ENCODE measurements around the gene TRPM8. TPM values are rescaled to one million over a fixed set of nuclear protein-coding genes. Genes with fewer than 3 reads are reported as not detected.

TRPM8 gene
- total RNA-seq, 1 donor from 2014 or later = not detected

DNA sequence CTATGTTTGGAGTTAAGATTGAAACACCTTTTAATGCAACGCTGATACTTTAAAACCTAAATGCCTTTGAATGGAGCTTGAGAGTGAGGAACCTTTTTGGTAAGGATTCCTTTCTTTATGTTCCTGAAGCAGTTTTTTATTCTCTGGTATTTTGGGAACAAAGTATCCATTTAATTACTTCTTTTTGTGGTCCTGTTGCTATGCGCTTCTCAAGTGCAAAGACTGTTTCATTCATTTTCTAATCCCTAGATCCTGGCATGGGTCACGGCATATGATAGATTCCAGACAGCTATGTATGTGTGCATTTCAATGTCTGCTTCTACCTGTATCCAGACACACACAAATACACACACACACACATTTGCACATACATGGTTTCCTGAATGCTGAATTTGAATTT is 28.0 kb downstream of the TRPM8 start:
- no peak overlapping the region for H3K27ac ChIP-seq (replicated peaks)
- H3K36me3 ChIP-seq = no peaks in the 10 kb centered on the region
- H3K4me3 ChIP-seq = no peak overlapping the region
- TF ChIP-seq, protein P1, sequence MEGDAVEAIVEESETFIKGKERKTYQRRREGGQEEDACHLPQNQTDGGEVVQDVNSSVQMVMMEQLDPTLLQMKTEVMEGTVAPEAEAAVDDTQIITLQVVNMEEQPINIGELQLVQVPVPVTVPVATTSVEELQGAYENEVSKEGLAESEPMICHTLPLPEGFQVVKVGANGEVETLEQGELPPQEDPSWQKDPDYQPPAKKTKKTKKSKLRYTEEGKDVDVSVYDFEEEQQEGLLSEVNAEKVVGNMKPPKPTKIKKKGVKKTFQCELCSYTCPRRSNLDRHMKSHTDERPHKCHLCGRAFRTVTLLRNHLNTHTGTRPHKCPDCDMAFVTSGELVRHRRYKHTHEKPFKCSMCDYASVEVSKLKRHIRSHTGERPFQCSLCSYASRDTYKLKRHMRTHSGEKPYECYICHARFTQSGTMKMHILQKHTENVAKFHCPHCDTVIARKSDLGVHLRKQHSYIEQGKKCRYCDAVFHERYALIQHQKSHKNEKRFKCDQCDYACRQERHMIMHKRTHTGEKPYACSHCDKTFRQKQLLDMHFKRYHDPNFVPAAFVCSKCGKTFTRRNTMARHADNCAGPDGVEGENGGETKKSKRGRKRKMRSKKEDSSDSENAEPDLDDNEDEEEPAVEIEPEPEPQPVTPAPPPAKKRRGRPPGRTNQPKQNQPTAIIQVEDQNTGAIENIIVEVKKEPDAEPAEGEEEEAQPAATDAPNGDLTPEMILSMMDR (IDR thresholded peaks at IDR 0.05; ENCODE audit: borderline replicate concordance) = no peak
- no peak for DNase-seq
- no peaks in the 10 kb centered on the region for H3K4me1 ChIP-seq
- peaks cover 20% of the 10 kb centered on the region for H3K9me3 ChIP-seq (replicated peaks)
- intact Hi-C loops (cut with micrococcal nuclease) = no loop called here
- peaks cover 58% of the 10 kb centered on the region for H3K27me3 ChIP-seq (ENCODE audit: low read depth)

DNA sequence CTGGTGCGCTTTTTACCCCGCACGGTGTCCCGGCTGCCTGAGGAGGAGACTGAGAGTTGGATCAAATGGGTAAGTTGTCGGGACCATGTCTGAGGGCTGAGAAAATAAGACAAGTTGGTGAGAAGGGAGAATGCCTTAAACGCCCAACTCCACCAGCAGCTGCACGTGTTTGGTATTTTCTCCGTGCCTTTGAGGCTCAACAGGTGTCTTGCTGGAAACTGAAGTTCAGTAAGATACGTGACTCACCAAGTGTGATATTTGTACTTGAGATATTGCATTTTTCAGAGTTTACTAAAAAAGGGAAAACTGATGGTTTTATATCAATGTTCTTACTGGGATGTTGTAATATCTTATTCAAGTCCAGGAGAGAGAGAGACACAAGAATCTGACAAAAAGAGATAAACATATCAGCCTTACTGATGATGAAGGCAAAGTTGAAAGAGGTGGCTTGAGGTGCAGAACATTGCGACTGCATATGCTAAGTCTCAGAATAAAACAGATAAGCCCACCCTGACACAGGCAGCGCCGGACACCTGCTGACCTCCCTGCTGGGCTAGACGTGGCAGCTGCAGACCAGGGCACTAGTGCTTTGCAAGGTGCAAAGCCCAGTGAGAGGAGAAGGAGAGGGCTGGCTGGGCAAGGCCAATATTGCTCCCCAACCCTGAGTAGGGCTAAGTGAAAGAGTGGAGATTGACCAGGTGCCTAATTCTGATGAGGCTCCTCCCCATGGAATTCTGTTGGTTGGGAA is 33.1 kb downstream of the TRPM8 start:
- peaks cover 1% of the 10 kb centered on the region for H3K9me3 ChIP-seq (replicated peaks)
- TF ChIP-seq, protein P1 (IDR thresholded peaks at IDR 0.05; ENCODE audit: borderline replicate concordance) = no peak
- no peak overlapping the region for H3K4me3 ChIP-seq
- peaks cover 62% of the 10 kb centered on the region for H3K27me3 ChIP-seq (ENCODE audit: low read depth)
- no peaks in the 10 kb centered on the region for H3K4me1 ChIP-seq
- H3K27ac ChIP-seq (replicated peaks) = no peak overlapping the region
- intact Hi-C loops (cut with micrococcal nuclease) = no loop called here
- no peak for DNase-seq
- H3K36me3 ChIP-seq = no peaks in the 10 kb centered on the region

- H3K4me3 ChIP-seq = no peak overlapping the region
- H3K27ac ChIP-seq (replicated peaks) = no peak overlapping the region
- no peaks in the 10 kb centered on the region for H3K36me3 ChIP-seq
- peaks cover 67% of the 10 kb centered on the region for H3K27me3 ChIP-seq (ENCODE audit: low read depth)
- no peaks in the 10 kb centered on the region for H3K4me1 ChIP-seq
- no peak for DNase-seq
- TF ChIP-seq, protein P1 (IDR thresholded peaks at IDR 0.05; ENCODE audit: borderline replicate concordance) = no peak
- H3K9me3 ChIP-seq (replicated peaks) = no peaks in the 10 kb centered on the region
- intact Hi-C loops (cut with micrococcal nuclease) = no loop called here
These were observed 35.2 kb downstream of the TRPM8 start for GRCh38 chr2:233952335-233952734.

GRCh38 chr2:233953087-233953801 is 36.1 kb downstream of the TRPM8 start:
- H3K36me3 ChIP-seq = no peaks in the 10 kb centered on the region
- H3K27me3 ChIP-seq (ENCODE audit: low read depth) = peaks cover 77% of the 10 kb centered on the region
- H3K4me1 ChIP-seq = no peaks in the 10 kb centered on the region
- H3K9me3 ChIP-seq (replicated peaks) = no peaks in the 10 kb centered on the region
- TF ChIP-seq, protein P1 (IDR thresholded peaks at IDR 0.05; ENCODE audit: borderline replicate concordance) = no peak
- intact Hi-C loops (cut with micrococcal nuclease) = no loop called here
- no peak overlapping the region for H3K27ac ChIP-seq (replicated peaks)
- no peak for DNase-seq
- H3K4me3 ChIP-seq = no peak overlapping the region

- H3K4me3 ChIP-seq = no peak overlapping the region
- no peak for DNase-seq
- TF ChIP-seq, protein P1 (IDR thresholded peaks at IDR 0.05; ENCODE audit: borderline replicate concordance) = no peak
- H3K27me3 ChIP-seq (ENCODE audit: low read depth) = peaks cover 28% of the 10 kb centered on the region
- H3K4me1 ChIP-seq = no peaks in the 10 kb centered on the region
- intact Hi-C loops (cut with micrococcal nuclease) = no loop called here
- H3K27ac ChIP-seq (replicated peaks) = no peak overlapping the region
- H3K9me3 ChIP-seq (replicated peaks) = no peaks in the 10 kb centered on the region
- no peaks in the 10 kb centered on the region for H3K36me3 ChIP-seq
These were observed 43.0 kb downstream of the TRPM8 start for GRCh38 chr2:233960203-233960602.

Data from left ventricle myocardium inferior (tissue), 1 donor.